Mesothelial cell of epicardium (in vitro differentiated cells): ENCODE measurements around the gene CDCA3. TPM values are rescaled to one million over a fixed set of nuclear protein-coding genes. Genes with fewer than 3 reads are reported as not detected.
"Not testable (repeated sequence)": the region's sequence is repeated elsewhere in the genome, so short reads cannot be mapped to it uniquely, and the experiment has no call there.

ENCODE experiments used
- DNase-seq, 2 experiments: peaks; one replicate each; pipeline ENCODE4 v3.0.0; 2021; ENCODE audit warnings: low spot score in 2 of 2; ENCODE audit not compliant: unreplicated experiment in 2 of 2
- H3K27ac Mint-ChIP-seq: 2 replicates; pipeline ENCODE4 v1.8.0; 2021; ENCODE audit warnings: mixed read lengths
- H3K27me3 Mint-ChIP-seq: 2 replicates; pipeline ENCODE4 v1.8.0; 2021; ENCODE audit warnings: low read depth, mixed read lengths
- H3K36me3 Mint-ChIP-seq: 2 replicates; pipeline ENCODE4 v1.8.0; 2021; ENCODE audit warnings: mixed read lengths
- H3K4me1 Mint-ChIP-seq: 2 replicates; pipeline ENCODE4 v1.8.0; 2021; ENCODE audit warnings: mixed read lengths
- H3K4me3 Mint-ChIP-seq: 2 replicates; pipeline ENCODE4 v1.8.0; 2021; ENCODE audit warnings: mild to moderate bottlenecking, moderate library complexity, mixed read lengths
- H3K9me3 Mint-ChIP-seq: 2 replicates; pipeline ENCODE4 v1.8.0; 2021; ENCODE audit warnings: mixed read lengths
- total RNA-seq: library from RNA; stranded (reverse); gene quantifications from 3 replicates; pipeline ENCODE4 v1.2.1, GENCODE V29; 2021
- TF ChIP-seq, protein P1 (sequence below): fragments of 200-600 bp; sonication (generic); IDR thresholded peaks from one replicate; pipeline ENCODE4 v1.5.0; 2021; ENCODE audit warnings: antibody characterized with exemption; ENCODE audit not compliant: unreplicated experiment

CDCA3 gene
- total RNA-seq, 1 donor from 2014 or later = 14.3 TPM

DNA sequence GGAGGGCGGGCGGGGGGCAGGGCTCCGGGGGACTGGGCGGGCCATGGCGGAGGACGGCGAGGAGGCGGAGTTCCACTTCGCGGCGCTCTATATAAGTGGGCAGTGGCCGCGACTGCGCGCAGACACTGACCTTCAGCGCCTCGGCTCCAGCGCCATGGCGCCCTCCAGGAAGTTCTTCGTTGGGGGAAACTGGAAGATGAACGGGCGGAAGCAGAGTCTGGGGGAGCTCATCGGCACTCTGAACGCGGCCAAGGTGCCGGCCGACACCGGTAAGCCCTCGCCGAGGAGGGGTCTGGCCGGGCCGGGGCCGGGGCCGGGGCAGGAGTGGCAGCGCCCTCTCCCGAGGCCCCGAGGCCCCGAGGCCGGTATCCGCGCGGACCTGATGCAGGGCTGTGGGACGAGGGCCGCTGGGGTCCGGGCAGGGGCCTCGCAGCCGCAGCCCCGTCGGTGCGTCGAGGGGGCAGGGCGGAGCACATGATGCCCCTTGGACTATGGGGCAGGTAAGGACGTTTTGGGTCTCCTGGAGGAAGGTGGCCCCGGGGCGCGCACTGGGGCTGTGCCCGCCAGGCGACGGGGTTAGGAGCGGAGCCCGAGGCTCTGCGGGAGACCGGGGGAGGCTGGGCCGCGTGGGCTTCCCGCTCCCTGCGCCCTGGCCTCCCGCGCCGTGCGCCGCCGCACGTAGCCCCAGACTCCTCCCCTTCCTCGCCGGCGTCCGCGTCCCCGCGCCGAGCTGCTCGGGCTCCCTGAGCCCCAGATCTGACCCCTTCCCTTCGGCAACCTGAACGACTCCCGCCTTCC lies 16.5 kb upstream of the CDCA3 start, which contains the start of gene TPI1:
Gene TPI1 (plus strand): TSS at position 119 of the 798 bp plus-strand sequence. CDS start 36 bp downstream, at position 155.
- peak within 1 kb of the TSS; percentile 90 for H3K27ac Mint-ChIP-seq
- H3K4me1 Mint-ChIP-seq = peaks cover 34% of the 10 kb centered on the region
- peaks cover 30% of the 10 kb centered on the region for H3K36me3 Mint-ChIP-seq
- no peaks in the 10 kb centered on the region for H3K27me3 Mint-ChIP-seq
- peak within 1 kb of the TSS; percentile 93 for H3K4me3 Mint-ChIP-seq
- peak; percentile 69 to 81 for DNase-seq
- H3K9me3 Mint-ChIP-seq = no peaks in the 10 kb centered on the region
- TF ChIP-seq, protein P1, sequence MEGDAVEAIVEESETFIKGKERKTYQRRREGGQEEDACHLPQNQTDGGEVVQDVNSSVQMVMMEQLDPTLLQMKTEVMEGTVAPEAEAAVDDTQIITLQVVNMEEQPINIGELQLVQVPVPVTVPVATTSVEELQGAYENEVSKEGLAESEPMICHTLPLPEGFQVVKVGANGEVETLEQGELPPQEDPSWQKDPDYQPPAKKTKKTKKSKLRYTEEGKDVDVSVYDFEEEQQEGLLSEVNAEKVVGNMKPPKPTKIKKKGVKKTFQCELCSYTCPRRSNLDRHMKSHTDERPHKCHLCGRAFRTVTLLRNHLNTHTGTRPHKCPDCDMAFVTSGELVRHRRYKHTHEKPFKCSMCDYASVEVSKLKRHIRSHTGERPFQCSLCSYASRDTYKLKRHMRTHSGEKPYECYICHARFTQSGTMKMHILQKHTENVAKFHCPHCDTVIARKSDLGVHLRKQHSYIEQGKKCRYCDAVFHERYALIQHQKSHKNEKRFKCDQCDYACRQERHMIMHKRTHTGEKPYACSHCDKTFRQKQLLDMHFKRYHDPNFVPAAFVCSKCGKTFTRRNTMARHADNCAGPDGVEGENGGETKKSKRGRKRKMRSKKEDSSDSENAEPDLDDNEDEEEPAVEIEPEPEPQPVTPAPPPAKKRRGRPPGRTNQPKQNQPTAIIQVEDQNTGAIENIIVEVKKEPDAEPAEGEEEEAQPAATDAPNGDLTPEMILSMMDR = no peak

DNA sequence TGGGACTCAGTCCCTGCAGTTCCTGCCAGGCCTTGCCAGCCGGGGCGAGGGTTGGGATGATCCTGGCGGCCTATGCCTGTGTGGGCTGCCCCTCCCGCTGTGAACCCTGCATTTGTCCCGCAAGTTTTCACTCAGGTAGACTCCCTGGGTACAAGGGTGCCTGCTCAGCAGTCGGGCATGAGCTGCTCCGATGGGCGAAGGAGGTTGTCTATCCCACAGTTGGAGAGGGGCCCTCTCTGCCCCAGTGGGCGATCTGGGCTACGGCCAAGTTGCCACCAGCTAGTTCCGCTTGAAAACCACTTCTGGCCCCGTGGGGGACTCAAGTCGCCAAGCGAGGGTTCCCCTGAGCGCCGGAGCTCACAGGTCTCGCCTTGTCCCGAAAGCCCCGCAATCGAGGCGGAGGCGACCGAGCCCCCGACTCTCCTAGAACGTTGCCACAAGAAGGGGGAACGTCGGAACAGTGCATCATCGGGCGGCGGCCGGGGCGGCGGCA lies 15.9 kb upstream of the CDCA3 start:
- Mint-ChIP-seq H3K9me3 (no peaks in the 10 kb centered on the region), H3K27ac (peak overlapping the region; percentile 25), H3K4me3 (peak overlapping the region; percentile 92), H3K36me3 (peaks cover 34% of the 10 kb centered on the region), H3K4me1 (peaks cover 29% of the 10 kb centered on the region), H3K27me3 (no peaks in the 10 kb centered on the region)
- peak in 1 of 2 experiments; percentile 47 for DNase-seq
- TF ChIP-seq, protein P1 = no peak

DNA sequence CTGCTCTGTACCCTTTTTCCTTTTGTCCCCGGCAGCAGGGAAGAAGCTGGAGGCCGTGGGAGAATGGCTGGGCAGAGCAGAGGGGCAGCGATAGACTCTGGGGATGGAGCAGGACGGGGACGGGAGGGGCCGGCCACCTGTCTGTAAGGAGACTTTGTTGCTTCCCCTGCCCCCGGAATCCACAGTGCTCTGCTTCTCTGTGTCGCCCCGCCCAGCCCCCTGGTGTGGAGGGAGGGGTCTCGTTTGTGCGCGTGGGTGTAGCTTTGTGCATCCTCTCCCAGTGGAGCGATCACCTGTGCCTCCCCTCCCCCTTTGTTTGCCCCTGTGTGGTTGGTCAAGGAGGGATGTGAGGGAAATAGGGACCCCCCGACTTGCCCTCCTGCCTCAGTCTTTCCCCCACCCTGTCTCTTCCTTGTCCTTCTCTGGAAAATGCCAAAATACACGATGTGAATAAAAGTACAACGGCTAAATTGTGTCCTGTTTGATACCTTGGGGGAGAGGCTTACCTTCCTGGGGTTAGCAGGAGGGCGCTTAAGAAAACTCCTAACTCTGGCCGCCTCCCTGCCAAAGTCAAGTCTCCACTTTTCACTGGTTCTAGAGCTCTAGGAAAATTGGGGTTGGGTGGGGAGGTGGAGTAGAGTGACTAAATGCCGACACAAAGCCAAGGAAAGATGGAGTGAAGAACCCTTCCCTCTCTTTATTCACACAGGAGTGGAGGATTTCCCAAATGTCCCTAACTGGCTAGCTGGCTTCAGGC lies 15.3 kb upstream of the CDCA3 start:
- H3K9me3 Mint-ChIP-seq = no peaks in the 10 kb centered on the region

DNA sequence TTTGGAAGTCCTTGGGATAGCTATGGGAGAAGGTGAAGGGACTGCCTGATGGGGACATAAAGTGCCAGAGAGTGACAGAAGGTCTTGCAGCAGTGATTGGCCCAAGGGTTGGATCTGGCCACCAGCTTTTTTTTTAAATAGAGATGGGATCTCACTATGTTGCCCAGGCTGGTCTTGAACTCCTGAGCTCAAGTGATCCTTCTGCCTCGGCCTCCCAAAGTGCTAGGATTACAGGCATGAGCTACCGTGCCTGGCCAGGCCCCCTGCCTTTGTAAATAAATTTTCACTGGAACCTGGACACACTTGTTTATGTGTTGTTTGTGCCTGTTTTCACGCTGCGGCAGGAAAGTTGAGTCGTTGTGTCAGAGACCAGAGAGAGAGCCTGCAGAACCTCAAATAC lies 14.2 kb upstream of the CDCA3 start:
- H3K27ac Mint-ChIP-seq, H3K9me3 Mint-ChIP-seq, H3K27me3 Mint-ChIP-seq, DNase-seq: not testable (repeated sequence)
- H3K36me3 Mint-ChIP-seq = peaks cover 39% of the 10 kb centered on the region
- H3K4me1 Mint-ChIP-seq = peaks cover 20% of the 10 kb centered on the region
- H3K4me3 Mint-ChIP-seq = peak overlapping the region; percentile 13

More for the DNA sequence above, 15.3 kb upstream of the CDCA3 start:
- no peaks in the 10 kb centered on the region for H3K27me3 Mint-ChIP-seq
- H3K4me3 Mint-ChIP-seq = peak overlapping the region; percentile 92
- no peak overlapping the region for H3K27ac Mint-ChIP-seq
- peaks cover 24% of the 10 kb centered on the region for H3K4me1 Mint-ChIP-seq
- no peak for DNase-seq
- TF ChIP-seq, protein P1 = no peak
- H3K36me3 Mint-ChIP-seq = peaks cover 35% of the 10 kb centered on the region

DNA sequence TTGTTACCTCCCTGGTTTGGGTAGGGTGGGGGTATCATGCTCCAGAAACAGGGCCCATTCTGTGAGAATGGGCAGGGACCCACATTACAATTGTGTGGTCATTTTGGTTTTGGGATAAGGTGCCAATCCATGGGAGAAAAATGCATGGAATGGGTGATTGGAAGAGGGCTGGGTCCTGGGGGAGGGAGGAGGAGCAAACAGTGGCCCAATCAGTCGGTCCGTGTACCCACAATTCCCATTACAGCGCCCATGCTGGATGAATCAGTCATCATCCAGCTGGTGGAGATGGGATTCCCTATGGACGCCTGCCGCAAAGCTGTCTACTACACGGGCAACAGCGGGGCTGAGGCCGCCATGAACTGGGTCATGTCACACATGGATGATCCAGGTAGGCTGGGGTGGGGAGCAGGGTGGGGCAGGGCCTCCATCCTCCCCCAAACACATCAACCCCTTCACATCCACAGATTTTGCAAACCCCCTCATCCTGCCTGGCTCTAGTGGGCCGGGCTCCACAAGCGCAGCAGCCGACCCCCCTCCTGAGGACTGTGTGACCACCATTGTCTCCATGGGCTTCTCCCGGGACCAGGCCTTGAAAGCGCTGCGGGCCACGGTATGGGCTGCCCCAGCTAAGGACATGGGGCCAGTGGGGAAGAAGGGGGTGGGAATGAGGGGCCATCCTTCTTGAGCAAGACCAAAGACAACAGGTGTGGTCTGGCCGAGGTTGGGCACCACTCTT lies 12.7 kb upstream of the CDCA3 start:
- H3K4me1 Mint-ChIP-seq = peaks cover 10% of the 10 kb centered on the region
- H3K36me3 Mint-ChIP-seq = peaks cover 36% of the 10 kb centered on the region
- DNase-seq = no peak
- H3K4me3 Mint-ChIP-seq = no peak overlapping the region
- no peak overlapping the region for H3K27ac Mint-ChIP-seq
- no peaks in the 10 kb centered on the region for H3K27me3 Mint-ChIP-seq
- no peaks in the 10 kb centered on the region for H3K9me3 Mint-ChIP-seq
- TF ChIP-seq, protein P1 = no peak
